Measurements from ENCODE around the gene MT2A.
"Not testable (repeated sequence)": the region's sequence is repeated elsewhere in the genome, so short reads cannot be mapped to it uniquely, and the experiment has no call there.

MT2A gene

GRCh38 chr16:56608043-56608875 lies at the start of gene MT2A:
TSS of gene MT2A (plus strand) at chr16:56608584. CDS start at chr16:56608656, 72 bp downstream.
- peak; percentile 82 to 91 (median 84) for DNase-seq (ENCODE audit: low read depth in 3 of 3)

- DNase-seq (ENCODE audit: low read depth in 3 of 3) = no peak
Measured at GRCh38 chr16:56559109-56559508, 49.3 kb upstream of the MT2A start.

GRCh38 chr16:56560447-56560846 lies 47.9 kb upstream of the MT2A start:
- DNase-seq (ENCODE audit: low read depth in 3 of 3) = no peak

GRCh38 chr16:56561126-56561525 lies 47.3 kb upstream of the MT2A start:
- DNase-seq (ENCODE audit: low read depth in 3 of 3) = no peak

- DNase-seq (ENCODE audit: low read depth in 3 of 3) = no peak
Measured at GRCh38 chr16:56564793-56565477, 43.4 kb upstream of the MT2A start, which contains the start of gene MT4. TSS of gene MT4 (plus strand) at chr16:56565073. CDS start at chr16:56565129, 56 bp downstream.

- DNase-seq (ENCODE audit: low read depth in 3 of 3) = no peak
Measured at GRCh38 chr16:56569971-56570370, 38.4 kb upstream of the MT2A start.

- DNase-seq (ENCODE audit: low read depth in 3 of 3) = no peak
Measured at GRCh38 chr16:56571525-56571924, 36.9 kb upstream of the MT2A start.

- no peak for DNase-seq (ENCODE audit: low read depth in 3 of 3)
Measured at GRCh38 chr16:56574625-56575024, 33.8 kb upstream of the MT2A start.

- DNase-seq (ENCODE audit: low read depth in 3 of 3) = peak; percentile 78 to 86 (median 81)
Measured at GRCh38 chr16:56576585-56577299, 31.6 kb upstream of the MT2A start.

GRCh38 chr16:56577300-56577625 lies 31.1 kb upstream of the MT2A start:
- DNase-seq (ENCODE audit: low read depth in 3 of 3) = no peak

- no peak for DNase-seq (ENCODE audit: low read depth in 3 of 3)
Measured at GRCh38 chr16:56580391-56581048, 27.9 kb upstream of the MT2A start.

GRCh38 chr16:56582911-56583310 lies 25.5 kb upstream of the MT2A start:
- DNase-seq (ENCODE audit: low read depth in 3 of 3) = not testable (repeated sequence)

- no peak for DNase-seq (ENCODE audit: low read depth in 3 of 3)
Measured at GRCh38 chr16:56583351-56584168, 24.8 kb upstream of the MT2A start.

GRCh38 chr16:56584276-56584675 lies 24.1 kb upstream of the MT2A start:
- no peak for DNase-seq (ENCODE audit: low read depth in 3 of 3)

- DNase-seq (ENCODE audit: low read depth in 3 of 3) = no peak
Measured at GRCh38 chr16:56588781-56589140, 19.6 kb upstream of the MT2A start.

GRCh38 chr16:56589141-56590039 lies 19.0 kb upstream of the MT2A start, which contains the start of gene MT3:
TSS of gene MT3 (plus strand) at chr16:56589528. CDS start at chr16:56589591, 63 bp downstream.
- DNase-seq (ENCODE audit: low read depth in 3 of 3) = no peak

- DNase-seq (ENCODE audit: low read depth in 3 of 3) = no peak
Measured at GRCh38 chr16:56591377-56592060, 16.9 kb upstream of the MT2A start.

- DNase-seq (ENCODE audit: low read depth in 3 of 3) = no peak
Measured at GRCh38 chr16:56593573-56594291, 14.7 kb upstream of the MT2A start.

GRCh38 chr16:56594292-56594619 lies 14.1 kb upstream of the MT2A start:
- DNase-seq (ENCODE audit: low read depth in 3 of 3) = no peak
